Muscle layer of duodenum (tissue), 2 donors: ENCODE measurements around the gene MRGPRX3.
"Not testable (repeated sequence)": the region's sequence is repeated elsewhere in the genome, so short reads cannot be mapped to it uniquely, and the experiment has no call there.

Experiments used
- H3K27ac ChIP-seq: one replicate; pipeline ENCODE4 v1.7.0; 2013; ENCODE audit warnings: mild to moderate bottlenecking, low read length
- H3K27me3 ChIP-seq: one replicate; pipeline ENCODE4 v1.7.0; 2013; ENCODE audit warnings: low read depth, mild to moderate bottlenecking, control low read depth, low read length
- H3K36me3 ChIP-seq, 2 donors: one replicate each; pipeline ENCODE4 v1.7.0; 2013; ENCODE audit warnings: low read length in 2 of 2, control low read depth in 1 of 2, mild to moderate bottlenecking in 1 of 2; ENCODE audit not compliant: insufficient read depth in 2 of 2, control insufficient read depth in 1 of 2
- H3K4me1 ChIP-seq, 2 donors: one replicate each; pipeline ENCODE4 v1.7.0; 2013; ENCODE audit warnings: low read length in 2 of 2, mild to moderate bottlenecking in 2 of 2, control low read depth in 1 of 2, moderate library complexity in 1 of 2; ENCODE audit not compliant: insufficient read depth in 2 of 2, control insufficient read depth in 1 of 2
- H3K4me3 ChIP-seq, 2 donors: one replicate each; pipeline ENCODE4 v1.7.0; 2013; ENCODE audit warnings: low read length in 2 of 2, low read depth in 1 of 2, mild to moderate bottlenecking in 1 of 2
- H3K9me3 ChIP-seq, 2 donors: one replicate each; pipeline ENCODE4 v1.7.0; 2013; ENCODE audit warnings: low read length in 2 of 2, control low read depth in 1 of 2, mild to moderate bottlenecking in 1 of 2; ENCODE audit not compliant: control insufficient read depth in 1 of 2
- donor health status: healthy.

MRGPRX3 gene

DNA sequence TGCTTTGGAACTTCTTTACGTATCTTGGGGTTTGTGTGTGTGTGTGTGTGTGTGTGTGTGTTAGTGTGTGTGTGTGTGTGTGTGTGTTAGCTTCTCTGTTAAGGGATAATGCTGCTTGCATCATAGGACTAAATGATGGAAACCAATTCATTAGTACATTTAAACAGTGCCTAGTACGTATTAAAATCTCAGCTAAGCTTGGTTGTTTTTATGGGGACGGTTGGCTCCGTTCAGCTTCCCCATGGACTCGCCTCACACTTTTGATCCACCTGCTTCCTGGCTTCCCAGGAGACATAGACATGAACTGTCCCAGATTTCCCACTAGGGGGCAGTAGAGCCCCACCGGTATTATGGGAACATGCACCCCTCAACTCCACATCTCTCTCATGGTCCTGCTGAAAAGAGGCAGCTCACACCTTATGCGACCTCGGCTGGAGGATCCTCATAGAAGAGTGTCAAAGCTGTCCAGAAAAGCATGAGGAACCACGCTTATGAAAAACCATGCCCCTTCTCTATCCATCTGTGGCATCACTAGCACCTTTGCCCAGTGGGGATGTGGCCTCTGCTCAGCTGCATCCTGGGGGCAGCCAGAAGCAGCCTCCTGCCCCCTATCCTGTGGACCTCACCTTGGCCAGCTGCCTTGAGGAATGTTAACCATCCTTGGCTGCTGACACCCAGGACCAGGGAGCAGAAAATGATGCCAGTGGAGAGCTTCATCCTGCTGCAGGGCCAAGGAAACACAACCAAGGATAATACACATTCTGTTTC, 16.8 kb upstream of the MRGPRX3 start:
- no peak overlapping the region for H3K4me3 ChIP-seq
- no peaks in the 10 kb centered on the region for H3K27me3 ChIP-seq
- no peaks in the 10 kb centered on the region for H3K36me3 ChIP-seq
- no peaks in the 10 kb centered on the region for H3K4me1 ChIP-seq
- H3K27ac ChIP-seq, result no peak overlapping the region
- no peaks in the 10 kb centered on the region for H3K9me3 ChIP-seq

DNA sequence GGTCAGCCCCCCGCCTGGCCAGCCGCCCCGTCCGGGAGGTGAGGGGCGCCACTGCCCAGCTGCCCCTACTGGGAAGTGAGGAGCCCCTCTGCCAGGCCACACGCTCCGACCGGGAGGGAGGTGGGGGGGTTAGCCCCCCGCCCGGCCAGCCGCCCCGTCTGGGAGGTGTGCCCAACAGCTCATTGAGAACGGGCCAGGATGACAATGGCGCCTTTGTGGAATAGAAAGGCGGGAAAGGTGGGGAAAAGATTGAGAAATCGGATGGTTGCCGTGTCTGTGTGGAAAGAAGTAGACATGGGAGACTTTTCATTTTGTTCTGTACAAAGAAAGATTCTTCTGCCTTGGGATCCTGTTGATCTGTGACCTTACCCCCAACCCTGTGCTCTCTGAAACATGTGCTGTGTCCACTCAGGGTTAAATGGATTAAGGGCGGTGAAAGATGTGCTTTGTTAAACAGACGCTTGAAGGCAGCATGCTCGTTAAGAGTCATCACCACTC, 11.0 kb upstream of the MRGPRX3 start:
- H3K4me3 ChIP-seq, H3K4me1 ChIP-seq, H3K9me3 ChIP-seq, H3K27ac ChIP-seq, H3K27me3 ChIP-seq, H3K36me3 ChIP-seq: not testable (repeated sequence)

DNA sequence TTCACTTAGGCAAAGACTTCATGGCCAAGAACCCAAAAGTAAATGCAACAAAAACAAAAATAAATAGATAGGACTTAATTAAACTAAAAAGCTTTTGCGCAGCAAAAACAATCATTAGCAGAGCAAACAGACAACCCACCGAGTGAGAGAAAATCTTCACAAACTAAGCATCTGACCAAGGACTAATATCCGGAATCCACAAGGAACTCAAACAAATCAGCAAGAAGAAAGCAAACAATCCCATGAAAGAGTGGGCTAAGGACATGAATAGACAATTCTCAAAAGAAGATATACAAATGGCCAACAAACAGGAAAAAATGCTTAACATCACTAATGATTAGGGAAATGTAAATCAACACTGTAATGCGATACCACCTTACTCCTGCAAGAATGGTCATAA, 1.3 kb upstream of the MRGPRX3 start:
- H3K27ac ChIP-seq, H3K4me3 ChIP-seq, H3K9me3 ChIP-seq, H3K4me1 ChIP-seq, H3K27me3 ChIP-seq, H3K36me3 ChIP-seq: not testable (repeated sequence)

DNA sequence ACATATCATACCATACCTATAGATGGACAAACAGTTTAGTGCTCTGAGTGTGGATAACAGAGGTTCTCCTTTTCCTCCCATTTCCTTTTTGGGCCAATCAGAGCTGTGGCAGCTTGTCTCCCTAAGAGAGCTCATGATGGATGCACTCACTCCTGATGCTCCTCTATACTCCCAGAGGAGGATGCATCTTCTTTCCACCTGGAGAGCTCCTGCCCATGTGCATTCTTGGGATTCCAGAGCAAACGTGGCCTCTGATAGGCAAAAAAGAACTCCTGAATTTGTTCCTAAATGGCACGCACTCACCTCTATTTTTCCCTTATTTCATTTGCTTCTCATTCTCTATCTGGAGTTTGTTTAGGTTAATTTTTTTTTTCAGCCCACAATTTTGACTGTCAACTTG, 2.9 kb downstream of the MRGPRX3 start:
- no peaks in the 10 kb centered on the region for H3K27me3 ChIP-seq
- no peak overlapping the region for H3K27ac ChIP-seq
- H3K9me3 ChIP-seq, result no peaks in the 10 kb centered on the region
- no peaks in the 10 kb centered on the region for H3K4me1 ChIP-seq
- no peak overlapping the region for H3K4me3 ChIP-seq
- H3K36me3 ChIP-seq, result no peaks in the 10 kb centered on the region

DNA sequence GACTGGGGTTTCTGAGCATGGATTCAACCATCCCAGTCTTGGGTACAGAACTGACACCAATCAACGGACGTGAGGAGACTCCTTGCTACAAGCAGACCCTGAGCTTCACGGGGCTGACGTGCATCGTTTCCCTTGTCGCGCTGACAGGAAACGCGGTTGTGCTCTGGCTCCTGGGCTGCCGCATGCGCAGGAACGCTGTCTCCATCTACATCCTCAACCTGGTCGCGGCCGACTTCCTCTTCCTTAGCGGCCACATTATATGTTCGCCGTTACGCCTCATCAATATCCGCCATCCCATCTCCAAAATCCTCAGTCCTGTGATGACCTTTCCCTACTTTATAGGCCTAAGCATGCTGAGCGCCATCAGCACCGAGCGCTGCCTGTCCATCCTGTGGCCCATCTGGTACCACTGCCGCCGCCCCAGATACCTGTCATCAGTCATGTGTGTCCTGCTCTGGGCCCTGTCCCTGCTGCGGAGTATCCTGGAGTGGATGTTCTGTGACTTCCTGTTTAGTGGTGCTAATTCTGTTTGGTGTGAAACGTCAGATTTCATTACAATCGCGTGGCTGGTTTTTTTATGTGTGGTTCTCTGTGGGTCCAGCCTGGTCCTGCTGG, 4.9 kb downstream of the MRGPRX3 start:
- no peaks in the 10 kb centered on the region for H3K9me3 ChIP-seq
- no peaks in the 10 kb centered on the region for H3K27me3 ChIP-seq
- H3K36me3 ChIP-seq, result no peaks in the 10 kb centered on the region
- H3K27ac ChIP-seq, result no peak overlapping the region
- H3K4me1 ChIP-seq, result no peaks in the 10 kb centered on the region
- H3K4me3 ChIP-seq, result no peak overlapping the region

DNA sequence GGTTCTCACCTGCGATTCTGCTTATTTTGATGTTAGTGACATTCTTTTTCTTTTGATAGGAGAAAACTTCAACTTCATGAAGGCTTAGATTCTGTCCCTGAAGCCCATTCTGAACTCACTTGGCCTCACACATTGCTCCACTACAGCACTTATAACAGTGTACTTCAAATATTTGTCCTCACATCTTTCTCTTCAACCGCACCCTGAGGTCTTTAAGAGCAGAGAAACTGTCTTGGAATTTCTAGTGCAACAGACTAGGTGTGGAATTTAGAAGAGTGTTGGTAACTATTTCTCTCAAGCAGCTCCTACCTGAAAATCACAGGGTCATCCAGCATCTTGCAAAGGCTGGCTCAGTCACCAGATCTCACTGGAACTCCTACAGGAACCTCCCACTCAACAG, 7.8 kb downstream of the MRGPRX3 start:
- no peaks in the 10 kb centered on the region for H3K9me3 ChIP-seq
- no peak overlapping the region for H3K27ac ChIP-seq

DNA sequence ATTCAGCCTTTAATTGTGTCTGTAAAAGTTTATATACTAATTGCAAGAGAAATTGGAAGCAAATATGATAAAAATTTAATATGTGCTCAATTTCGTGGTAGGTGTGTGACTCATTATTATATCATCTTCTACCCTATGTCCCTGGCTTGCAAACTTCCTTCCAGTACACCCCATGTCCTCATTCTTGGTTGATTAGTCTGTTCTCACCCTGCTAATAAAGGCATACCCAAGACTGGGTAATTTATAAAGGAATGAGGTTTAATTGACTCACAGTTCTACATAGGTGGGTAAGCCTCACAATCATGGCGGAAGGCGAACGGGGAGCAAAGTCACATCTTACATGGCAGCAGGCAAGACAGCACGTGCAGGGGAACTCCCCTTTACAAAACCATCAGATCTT, 11.9 kb downstream of the MRGPRX3 start:
- no peak overlapping the region for H3K27ac ChIP-seq
- H3K9me3 ChIP-seq, result no peaks in the 10 kb centered on the region
- no peaks in the 10 kb centered on the region for H3K36me3 ChIP-seq
- H3K4me1 ChIP-seq, result no peaks in the 10 kb centered on the region
- no peaks in the 10 kb centered on the region for H3K27me3 ChIP-seq
- no peak overlapping the region for H3K4me3 ChIP-seq

More for the DNA sequence above, 7.8 kb downstream of the MRGPRX3 start:
- H3K4me1 ChIP-seq, result no peaks in the 10 kb centered on the region
- H3K4me3 ChIP-seq, result no peak overlapping the region
- H3K36me3 ChIP-seq, result no peaks in the 10 kb centered on the region
- H3K27me3 ChIP-seq, result no peaks in the 10 kb centered on the region

DNA sequence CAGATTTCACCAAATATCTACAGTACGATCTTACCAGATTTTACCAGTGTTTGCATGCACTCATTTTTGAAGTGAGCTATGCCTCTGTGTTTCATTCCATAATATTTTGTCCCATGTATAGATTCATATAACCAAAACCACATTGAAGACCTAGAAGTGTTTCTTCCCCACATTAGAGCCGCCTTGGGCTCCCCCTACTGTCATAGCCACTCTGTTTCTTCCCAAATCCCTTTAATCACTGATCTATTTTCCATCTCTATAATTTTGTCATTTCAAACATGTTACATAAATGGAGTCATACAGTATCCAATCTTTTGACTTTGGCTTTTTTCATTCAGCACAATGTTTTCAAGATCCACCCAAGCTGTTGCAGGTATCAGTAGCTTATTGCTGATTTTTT, 12.7 kb downstream of the MRGPRX3 start:
- H3K27ac ChIP-seq, result no peak overlapping the region
- no peaks in the 10 kb centered on the region for H3K4me1 ChIP-seq
- H3K4me3 ChIP-seq, result no peak overlapping the region
- H3K36me3 ChIP-seq, result no peaks in the 10 kb centered on the region
- H3K9me3 ChIP-seq, result no peaks in the 10 kb centered on the region
- H3K27me3 ChIP-seq, result no peaks in the 10 kb centered on the region

DNA sequence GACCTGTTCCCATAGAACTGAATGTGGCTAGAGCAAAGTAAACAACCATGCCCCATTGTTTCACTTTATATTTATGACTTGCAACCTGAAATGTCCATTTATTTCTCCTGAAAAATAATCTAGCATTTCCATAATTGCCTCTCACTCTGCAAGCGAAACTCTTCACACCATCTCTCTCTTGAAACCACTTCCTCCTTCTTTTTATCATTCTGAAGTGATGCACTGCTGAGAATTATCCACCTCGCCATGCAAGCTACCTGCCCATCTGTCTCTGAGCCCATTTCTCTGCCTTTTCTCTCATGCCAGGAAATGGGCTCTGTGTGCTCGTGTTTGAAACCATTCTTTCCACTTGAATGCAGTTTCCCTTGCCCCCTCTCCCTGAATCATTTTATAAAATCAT, 13.5 kb downstream of the MRGPRX3 start:
- Histone ChIP-seq H3K4me1 (no peaks in the 10 kb centered on the region), H3K27ac (no peak overlapping the region), H3K36me3 (no peaks in the 10 kb centered on the region), H3K27me3 (no peaks in the 10 kb centered on the region), H3K9me3 (no peaks in the 10 kb centered on the region), H3K4me3 (no peak overlapping the region)

DNA sequence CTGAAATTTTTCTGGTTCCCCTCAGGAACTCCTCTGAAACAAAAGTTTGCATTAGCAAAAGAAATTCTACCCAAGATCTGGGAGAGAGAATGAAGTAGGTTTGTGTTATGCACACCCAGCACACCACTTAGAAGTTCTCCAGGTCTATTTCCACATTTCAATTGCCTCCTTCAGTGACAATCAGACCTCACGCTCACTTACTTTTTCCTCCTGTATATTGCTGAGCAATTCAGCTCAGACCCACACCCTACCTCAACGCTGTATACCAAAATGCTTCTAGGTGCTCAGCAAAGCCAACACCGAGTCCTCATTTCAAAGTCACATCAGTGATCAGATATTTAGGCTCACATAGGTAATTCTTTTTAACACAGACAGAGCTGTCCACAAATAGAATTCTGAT, 19.2 kb downstream of the MRGPRX3 start:
- H3K9me3 ChIP-seq, result no peaks in the 10 kb centered on the region
- H3K4me3 ChIP-seq, result no peak overlapping the region
- no peak overlapping the region for H3K27ac ChIP-seq
- H3K4me1 ChIP-seq, result no peaks in the 10 kb centered on the region
- peaks cover 3% of the 10 kb centered on the region for H3K27me3 ChIP-seq
- H3K36me3 ChIP-seq, result no peaks in the 10 kb centered on the region

DNA sequence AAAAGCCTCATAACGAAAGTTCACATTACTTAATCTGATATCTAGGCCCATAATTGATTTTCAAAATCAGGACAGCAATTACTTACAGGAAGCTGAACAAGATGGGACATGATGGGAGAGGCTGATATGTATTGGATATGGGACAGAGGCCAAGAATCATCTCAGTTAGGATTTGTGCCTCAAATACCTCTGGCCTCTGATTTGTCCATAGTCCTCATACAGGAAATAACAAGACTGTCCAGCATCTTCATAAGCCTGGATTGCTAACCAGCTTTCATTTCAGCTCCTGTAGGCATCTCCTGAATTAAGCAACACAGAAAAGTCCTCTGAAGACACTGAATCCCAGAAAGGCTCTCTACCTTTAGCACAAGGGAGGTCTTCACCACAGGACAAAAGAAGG, 36.0 kb downstream of the MRGPRX3 start:
- no peaks in the 10 kb centered on the region for H3K4me1 ChIP-seq
- no peaks in the 10 kb centered on the region for H3K27me3 ChIP-seq
- peaks cover 0 to 4% of the 10 kb centered on the region in 2 donors for H3K9me3 ChIP-seq
- H3K36me3 ChIP-seq, result no peaks in the 10 kb centered on the region
- no peak overlapping the region for H3K4me3 ChIP-seq
- H3K27ac ChIP-seq, result no peak overlapping the region
